MCF 10A (cell line): ENCODE data around the gene MUC12. TPM values are rescaled to one million over a fixed set of nuclear protein-coding genes. Genes with fewer than 3 reads are reported as not detected.

ENCODE experiments used
- BruUV-seq: library from RNA; stranded (reverse); fragments of 400-500 nt; replicated peaks from 2 replicates; lab custom pipeline; 2021; lab: Mats Ljungman, UMichigan
- CTCF ChIA-PET: fragments of 300-600 bp; sonication (Branson Sonifier 250); formaldehyde crosslinking; extraction: SDS; loops from one replicate; lab custom pipeline; 2021; ENCODE audit warnings: antibody characterized with exemption, inconsistent platforms; lab: Yijun Ruan, JAX
- POLR2A ChIA-PET: fragments of 300-600, 350-650 bp; sonication (Branson Sonifier 250); formaldehyde crosslinking; extraction: SDS; loops from one replicate; lab custom pipeline; 2020; ENCODE audit warnings: antibody characterized with exemption, inconsistent platforms; lab: Yijun Ruan, JAX
- DNase-seq: peaks from one replicate; pipeline ENCODE4 v3.0.0-alpha.2; 2018; ENCODE audit not compliant: unreplicated experiment
- H3K27ac Mint-ChIP-seq: one replicate; pipeline ENCODE4 v1.8.0; 2022; ENCODE audit warnings: mild to moderate bottlenecking, low read depth, mixed read lengths; ENCODE audit not compliant: unreplicated experiment
- H3K27me3 Mint-ChIP-seq: one replicate; pipeline ENCODE4 v1.8.0; 2022; ENCODE audit warnings: mixed read lengths; ENCODE audit not compliant: insufficient read depth, unreplicated experiment
- H3K36me3 Mint-ChIP-seq: one replicate; pipeline ENCODE4 v1.8.0; 2022; ENCODE audit warnings: mild to moderate bottlenecking, moderate library complexity, mixed read lengths; ENCODE audit not compliant: insufficient read depth, unreplicated experiment
- H3K4me1 Mint-ChIP-seq: one replicate; pipeline ENCODE4 v1.8.0; 2022; ENCODE audit warnings: mixed read lengths; ENCODE audit not compliant: insufficient read depth, unreplicated experiment
- H3K4me3 Mint-ChIP-seq: one replicate; pipeline ENCODE4 v1.8.0; 2022; ENCODE audit warnings: mild to moderate bottlenecking, moderate library complexity, mixed read lengths; ENCODE audit not compliant: unreplicated experiment
- H3K9me3 Mint-ChIP-seq: one replicate; pipeline ENCODE4 v1.8.0; 2022; ENCODE audit warnings: mixed read lengths; ENCODE audit not compliant: unreplicated experiment
- intact Hi-C: fragments of 100-400 bp; cut with micrococcal nuclease; formaldehyde crosslinking; loops from 2 replicates; pipeline ENCODE4 v1.14.1; 2022
- total RNA-seq: library from RNA; stranded (reverse); gene quantifications from 2 replicates; pipeline ENCODE4 v1.2.3, GENCODE V29; 2022
- TF ChIP-seq, protein P1 (sequence below): fragments of 200-600 bp; IDR thresholded peaks from one replicate; pipeline ENCODE4 v1.8.0; 2022; ENCODE audit warnings: antibody characterized with exemption, mild to moderate bottlenecking; ENCODE audit not compliant: unreplicated experiment

Gene MUC12
- total RNA-seq, 1 experiment from 2014 or later = not detected

DNA sequence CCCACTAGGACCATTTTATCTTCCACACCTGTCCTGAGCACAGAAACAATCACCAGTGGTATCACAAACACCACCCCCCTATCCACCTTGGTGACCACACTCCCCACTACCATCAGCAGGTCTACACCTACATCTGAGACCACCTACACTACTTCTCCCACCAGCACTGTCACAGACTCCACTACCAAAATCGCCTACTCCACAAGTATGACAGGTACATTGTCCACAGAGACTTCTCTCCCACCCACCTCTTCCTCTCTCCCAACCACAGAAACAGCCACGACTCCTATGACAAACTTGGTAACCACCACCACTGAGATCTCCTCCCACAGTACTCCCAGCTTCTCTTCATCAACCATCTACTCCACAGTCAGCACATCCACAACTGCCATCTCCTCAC, 16.7 kb upstream of the MUC12 start:
- intact Hi-C loops = no loop called here
- DNase-seq = no peak
- no peaks in the 10 kb centered on the region for H3K36me3 Mint-ChIP-seq
- no peaks in the 10 kb centered on the region for H3K9me3 Mint-ChIP-seq
- no TSS peak for BruUV-seq
- TF ChIP-seq, protein P1, sequence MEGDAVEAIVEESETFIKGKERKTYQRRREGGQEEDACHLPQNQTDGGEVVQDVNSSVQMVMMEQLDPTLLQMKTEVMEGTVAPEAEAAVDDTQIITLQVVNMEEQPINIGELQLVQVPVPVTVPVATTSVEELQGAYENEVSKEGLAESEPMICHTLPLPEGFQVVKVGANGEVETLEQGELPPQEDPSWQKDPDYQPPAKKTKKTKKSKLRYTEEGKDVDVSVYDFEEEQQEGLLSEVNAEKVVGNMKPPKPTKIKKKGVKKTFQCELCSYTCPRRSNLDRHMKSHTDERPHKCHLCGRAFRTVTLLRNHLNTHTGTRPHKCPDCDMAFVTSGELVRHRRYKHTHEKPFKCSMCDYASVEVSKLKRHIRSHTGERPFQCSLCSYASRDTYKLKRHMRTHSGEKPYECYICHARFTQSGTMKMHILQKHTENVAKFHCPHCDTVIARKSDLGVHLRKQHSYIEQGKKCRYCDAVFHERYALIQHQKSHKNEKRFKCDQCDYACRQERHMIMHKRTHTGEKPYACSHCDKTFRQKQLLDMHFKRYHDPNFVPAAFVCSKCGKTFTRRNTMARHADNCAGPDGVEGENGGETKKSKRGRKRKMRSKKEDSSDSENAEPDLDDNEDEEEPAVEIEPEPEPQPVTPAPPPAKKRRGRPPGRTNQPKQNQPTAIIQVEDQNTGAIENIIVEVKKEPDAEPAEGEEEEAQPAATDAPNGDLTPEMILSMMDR = no peak
- H3K27ac Mint-ChIP-seq = no peak overlapping the region
- no peaks in the 10 kb centered on the region for H3K4me1 Mint-ChIP-seq
- no peak overlapping the region for H3K4me3 Mint-ChIP-seq
- peaks cover 10% of the 10 kb centered on the region for H3K27me3 Mint-ChIP-seq
- POLR2A ChIA-PET = interaction anchor here (0.6 to 0.7 kb wide), 2 partner anchors 125 to 222 kb away, joined by 3 to 5 read pairs; no protein-coding TSS in a partner anchor
- CTCF ChIA-PET = no interaction called here

DNA sequence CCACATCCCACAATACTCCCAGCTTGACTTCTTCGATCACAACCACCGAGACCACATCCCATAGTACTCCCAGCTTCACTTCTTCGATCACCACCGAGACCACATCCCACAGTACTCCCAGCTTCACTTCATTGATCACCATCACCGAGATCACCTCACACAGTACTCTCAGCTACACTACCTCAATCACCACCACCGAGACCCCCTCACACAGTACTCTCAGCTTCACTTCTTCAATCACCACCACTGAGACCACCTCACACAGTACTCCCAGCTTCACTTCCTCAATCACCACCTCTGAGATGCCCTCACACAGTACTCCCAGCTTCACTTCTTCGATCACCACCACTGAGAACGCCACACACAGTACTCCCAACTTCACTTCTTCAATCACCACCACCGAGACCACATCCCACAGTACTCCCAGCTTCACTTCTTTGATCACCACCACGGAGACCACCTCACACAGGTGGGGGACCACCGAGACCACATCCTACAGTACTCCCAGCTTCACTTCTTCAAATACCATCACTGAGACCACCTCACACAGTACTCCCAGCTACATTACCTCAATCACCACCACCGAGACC, 11.4 kb upstream of the MUC12 start:
- DNase-seq = no peak
- TF ChIP-seq, protein P1 = no peak
- Mint-ChIP-seq H3K27me3 (peaks cover 7% of the 10 kb centered on the region), H3K27ac (no peak overlapping the region), H3K9me3 (no peaks in the 10 kb centered on the region), H3K4me1 (no peaks in the 10 kb centered on the region), H3K4me3 (no peak overlapping the region), H3K36me3 (no peaks in the 10 kb centered on the region)
- CTCF ChIA-PET = interaction anchor here (1.0 to 1.2 kb wide), 5 partner anchors 12 to 406 kb away, joined by 3 to 4 read pairs (median 3); partner anchors contain the start of gene MUC12
- intact Hi-C loops = no loop called here
- BruUV-seq = no TSS peak
- POLR2A ChIA-PET = no interaction called here

DNA sequence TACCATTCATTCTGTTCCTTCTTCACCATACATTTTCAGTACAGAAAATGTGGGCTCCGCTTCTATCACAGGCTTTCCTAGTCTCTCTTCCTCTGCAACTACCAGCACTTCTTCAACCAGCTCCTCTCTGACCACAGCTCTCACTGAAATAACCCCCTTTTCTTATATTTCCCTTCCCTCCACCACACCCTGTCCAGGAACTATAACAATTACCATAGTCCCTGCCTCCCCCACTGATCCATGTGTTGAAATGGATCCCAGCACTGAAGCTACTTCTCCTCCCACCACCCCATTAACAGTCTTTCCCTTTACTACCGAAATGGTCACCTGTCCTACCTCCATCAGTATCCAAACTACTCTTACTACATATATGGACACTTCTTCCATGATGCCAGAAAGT, 9.5 kb upstream of the MUC12 start:
- Mint-ChIP-seq H3K36me3 (no peaks in the 10 kb centered on the region), H3K27me3 (peaks cover 21% of the 10 kb centered on the region), H3K4me1 (no peaks in the 10 kb centered on the region), H3K4me3 (no peak overlapping the region), H3K9me3 (no peaks in the 10 kb centered on the region), H3K27ac (no peak overlapping the region)
- POLR2A ChIA-PET = no interaction called here
- no TSS peak for BruUV-seq
- intact Hi-C loops = no loop called here
- DNase-seq = no peak
- TF ChIP-seq, protein P1 = no peak
- CTCF ChIA-PET = interaction anchor here (0.9 kb wide), 1 partner anchor 15 kb away, joined by 3 read pairs; no protein-coding TSS in a partner anchor

DNA sequence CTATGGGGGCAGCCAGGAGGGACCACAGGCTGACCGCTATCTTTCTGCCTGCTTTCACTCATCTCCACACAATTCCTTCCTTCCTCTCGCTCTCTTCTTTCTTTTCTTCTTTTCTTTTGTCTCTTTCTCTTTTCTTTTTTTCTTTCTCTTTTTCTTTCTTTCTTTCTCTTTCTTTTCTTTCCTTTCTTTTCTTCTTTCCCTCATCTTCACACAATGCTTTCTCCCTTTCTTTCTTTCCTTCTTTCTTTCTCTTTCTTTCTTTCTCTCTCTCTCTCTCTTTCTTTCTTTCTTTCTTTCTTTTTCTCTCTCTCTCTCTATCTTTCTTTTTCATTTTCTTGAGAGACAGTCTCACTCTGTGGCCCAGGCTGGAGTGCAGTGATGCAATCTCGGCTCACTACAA, 6.8 kb upstream of the MUC12 start:
- H3K9me3 Mint-ChIP-seq = no peaks in the 10 kb centered on the region
- H3K4me3 Mint-ChIP-seq = no peak overlapping the region
- H3K27me3 Mint-ChIP-seq = peaks cover 35% of the 10 kb centered on the region
- ChIA-PET POLR2A (no interaction called here), CTCF (interaction anchor here (0.5 kb wide), 1 partner anchor 29 kb away, joined by 3 read pairs; no protein-coding TSS in a partner anchor)
- BruUV-seq = no TSS peak
- H3K4me1 Mint-ChIP-seq = peaks cover 10% of the 10 kb centered on the region
- DNase-seq = no peak
- no peaks in the 10 kb centered on the region for H3K36me3 Mint-ChIP-seq
- TF ChIP-seq, protein P1 = no peak
- no peak overlapping the region for H3K27ac Mint-ChIP-seq
- intact Hi-C loops = no loop called here
